Measurements from ENCODE around the gene RPS19.

Gene RPS19

GRCh38 chr19:41902594-41902993 is 42.5 kb downstream of the RPS19 start:
- H3K9me3 ChIP-seq (ENCODE audit: control insufficient read depth, low read length), result no peaks in the 10 kb centered on the region
- WGBS, 2 experiments (ENCODE audit: insufficient coverage in 2 of 2), result 90 to 96% methylated on average over 16 to 17 of the region's 17 CpGs
- no peaks in the 10 kb centered on the region for H3K4me1 ChIP-seq (ENCODE audit: control insufficient read depth, insufficient read depth, low read length, poor library complexity, severe bottlenecking)
- H3K27ac ChIP-seq (ENCODE audit: low read depth, low read length, severe bottlenecking), result no peak overlapping the region
- H3K4me3 ChIP-seq (ENCODE audit: extremely low read depth, insufficient read depth, low read length, poor library complexity, severe bottlenecking), result no peak overlapping the region
- peaks cover 84% of the 10 kb centered on the region for H3K36me3 ChIP-seq (ENCODE audit: control insufficient read depth, insufficient read depth, low read length)

- no peaks in the 10 kb centered on the region for H3K4me1 ChIP-seq (ENCODE audit: control insufficient read depth, insufficient read depth, low read length, poor library complexity, severe bottlenecking)
- no peak overlapping the region for H3K27ac ChIP-seq (ENCODE audit: low read depth, low read length, severe bottlenecking)
- 93 to 96% methylated on average over 14 to 19 of the region's 19 CpGs for WGBS, 2 experiments (ENCODE audit: insufficient coverage in 2 of 2)
- no peaks in the 10 kb centered on the region for H3K9me3 ChIP-seq (ENCODE audit: control insufficient read depth, low read length)
- peaks cover 76% of the 10 kb centered on the region for H3K36me3 ChIP-seq (ENCODE audit: control insufficient read depth, insufficient read depth, low read length)
- H3K4me3 ChIP-seq (ENCODE audit: extremely low read depth, insufficient read depth, low read length, poor library complexity, severe bottlenecking), result no peak overlapping the region
These were observed 43.3 kb downstream of the RPS19 start for GRCh38 chr19:41903193-41903953.

DNA sequence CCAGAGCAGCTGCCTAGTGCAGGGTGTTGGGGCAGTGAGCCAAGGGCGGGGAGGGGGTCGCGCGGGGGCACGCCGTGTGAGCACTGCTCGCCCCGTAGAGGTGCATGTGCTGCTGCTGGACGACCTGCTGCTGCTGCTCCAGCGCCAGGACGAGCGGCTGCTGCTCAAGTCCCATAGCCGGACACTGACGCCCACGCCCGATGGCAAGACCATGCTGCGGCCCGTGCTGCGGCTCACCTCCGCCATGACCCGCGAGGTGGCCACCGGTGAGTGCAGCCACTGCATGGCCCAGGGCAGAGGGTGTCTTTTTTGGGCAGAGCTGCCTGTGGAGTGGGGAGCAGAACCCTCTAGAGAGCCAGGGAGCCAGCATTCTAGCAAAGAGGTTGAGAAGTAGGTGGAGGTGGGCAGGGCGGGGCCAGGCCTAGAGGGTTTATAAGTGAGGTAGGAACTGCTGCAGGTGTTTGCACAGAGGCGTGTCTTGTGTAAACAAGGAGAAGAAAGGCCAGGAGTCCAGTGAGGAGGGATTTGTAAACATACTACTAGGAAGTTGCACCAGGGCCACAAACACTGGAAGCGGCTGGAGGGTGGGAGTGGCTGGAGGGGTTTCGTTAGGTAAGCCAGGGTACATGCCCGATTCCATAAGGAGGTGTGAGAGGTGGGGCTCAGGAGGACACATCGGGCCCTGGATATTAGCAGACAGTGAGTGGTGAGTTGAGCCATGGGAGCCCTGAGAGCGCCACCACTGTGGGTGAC is 44.2 kb downstream of the RPS19 start:
- WGBS, 2 experiments (ENCODE audit: insufficient coverage in 2 of 2), result 91 to 96% methylated on average over 18 to 29 of the region's 30 CpGs
- Histone ChIP-seq H3K9me3 (ENCODE audit: control insufficient read depth, low read length) (no peaks in the 10 kb centered on the region), H3K27ac (ENCODE audit: low read depth, low read length, severe bottlenecking) (no peak overlapping the region), H3K4me1 (ENCODE audit: control insufficient read depth, insufficient read depth, low read length, poor library complexity, severe bottlenecking) (no peaks in the 10 kb centered on the region), H3K36me3 (ENCODE audit: control insufficient read depth, insufficient read depth, low read length) (peaks cover 75% of the 10 kb centered on the region), H3K4me3 (ENCODE audit: extremely low read depth, insufficient read depth, low read length, poor library complexity, severe bottlenecking) (no peak overlapping the region)

- WGBS, 2 experiments (ENCODE audit: insufficient coverage in 2 of 2), result 92 to 96% methylated on average over 17 to 19 of the region's 24 CpGs
- Histone ChIP-seq H3K9me3 (ENCODE audit: control insufficient read depth, low read length) (no peaks in the 10 kb centered on the region), H3K4me1 (ENCODE audit: control insufficient read depth, insufficient read depth, low read length, poor library complexity, severe bottlenecking) (no peaks in the 10 kb centered on the region), H3K4me3 (ENCODE audit: extremely low read depth, insufficient read depth, low read length, poor library complexity, severe bottlenecking) (no peak overlapping the region), H3K36me3 (ENCODE audit: control insufficient read depth, insufficient read depth, low read length) (peaks cover 68% of the 10 kb centered on the region), H3K27ac (ENCODE audit: low read depth, low read length, severe bottlenecking) (no peak overlapping the region)
These were observed 45.4 kb downstream of the RPS19 start for GRCh38 chr19:41905273-41906002.

- no peak overlapping the region for H3K27ac ChIP-seq (ENCODE audit: low read depth, low read length, severe bottlenecking)
- no peak overlapping the region for H3K4me3 ChIP-seq (ENCODE audit: extremely low read depth, insufficient read depth, low read length, poor library complexity, severe bottlenecking)
- no peaks in the 10 kb centered on the region for H3K9me3 ChIP-seq (ENCODE audit: control insufficient read depth, low read length)
- H3K36me3 ChIP-seq (ENCODE audit: control insufficient read depth, insufficient read depth, low read length), result peaks cover 65% of the 10 kb centered on the region
- 80 to 85% methylated on average over 6 of the region's 9 CpGs for WGBS, 2 experiments (ENCODE audit: insufficient coverage in 2 of 2)
- H3K4me1 ChIP-seq (ENCODE audit: control insufficient read depth, insufficient read depth, low read length, poor library complexity, severe bottlenecking), result no peaks in the 10 kb centered on the region
These were observed 46.2 kb downstream of the RPS19 start for GRCh38 chr19:41906271-41906670.

GRCh38 chr19:41906916-41907680 is 47.0 kb downstream of the RPS19 start:
- Histone ChIP-seq H3K4me3 (ENCODE audit: extremely low read depth, insufficient read depth, low read length, poor library complexity, severe bottlenecking) (no peak overlapping the region), H3K9me3 (ENCODE audit: control insufficient read depth, low read length) (no peaks in the 10 kb centered on the region), H3K4me1 (ENCODE audit: control insufficient read depth, insufficient read depth, low read length, poor library complexity, severe bottlenecking) (no peaks in the 10 kb centered on the region), H3K27ac (ENCODE audit: low read depth, low read length, severe bottlenecking) (no peak overlapping the region), H3K36me3 (ENCODE audit: control insufficient read depth, insufficient read depth, low read length) (peaks cover 57% of the 10 kb centered on the region)
- WGBS, 2 experiments (ENCODE audit: insufficient coverage in 2 of 2), result 89 to 98% methylated on average over 7 to 10 of the region's 21 CpGs

DNA sequence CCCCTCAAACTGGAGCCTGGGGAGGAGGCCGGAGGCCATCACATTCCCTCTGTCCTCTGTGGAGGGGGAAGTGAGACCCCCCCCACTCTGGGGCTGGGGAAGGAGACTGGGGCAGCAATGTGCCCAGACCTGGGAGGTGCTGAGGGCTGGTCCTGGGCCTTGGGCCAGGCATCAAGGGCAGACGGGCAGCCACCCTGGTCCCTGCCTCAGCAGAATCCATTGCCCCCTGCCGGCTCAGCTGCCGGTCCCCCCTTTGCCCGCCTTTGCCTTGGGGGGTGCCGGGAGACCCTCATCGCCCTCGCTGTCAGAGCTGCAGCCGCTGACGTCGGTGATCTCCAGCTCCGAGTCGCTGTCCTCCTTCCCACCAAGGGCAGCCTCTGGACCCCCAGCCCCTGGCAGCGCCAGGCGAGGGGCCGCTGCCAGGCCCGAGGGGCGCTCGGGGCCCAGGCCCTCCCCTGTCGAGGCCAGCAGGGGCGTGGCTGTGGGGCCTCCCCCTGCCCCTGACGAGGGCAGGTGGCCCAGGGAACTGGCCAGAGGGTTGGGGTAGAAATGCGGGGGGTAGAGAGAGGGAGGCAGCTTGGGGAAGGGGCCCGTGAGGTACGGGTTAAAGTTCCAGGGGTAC is 48.0 kb downstream of the RPS19 start:
- Histone ChIP-seq H3K27ac (ENCODE audit: low read depth, low read length, severe bottlenecking) (no peak overlapping the region), H3K4me3 (ENCODE audit: extremely low read depth, insufficient read depth, low read length, poor library complexity, severe bottlenecking) (no peak overlapping the region), H3K36me3 (ENCODE audit: control insufficient read depth, insufficient read depth, low read length) (peaks cover 47% of the 10 kb centered on the region), H3K9me3 (ENCODE audit: control insufficient read depth, low read length) (no peaks in the 10 kb centered on the region), H3K4me1 (ENCODE audit: control insufficient read depth, insufficient read depth, low read length, poor library complexity, severe bottlenecking) (no peaks in the 10 kb centered on the region)
- 93 to 94% methylated on average over 13 to 21 of the region's 25 CpGs for WGBS, 2 experiments (ENCODE audit: insufficient coverage in 2 of 2)

DNA sequence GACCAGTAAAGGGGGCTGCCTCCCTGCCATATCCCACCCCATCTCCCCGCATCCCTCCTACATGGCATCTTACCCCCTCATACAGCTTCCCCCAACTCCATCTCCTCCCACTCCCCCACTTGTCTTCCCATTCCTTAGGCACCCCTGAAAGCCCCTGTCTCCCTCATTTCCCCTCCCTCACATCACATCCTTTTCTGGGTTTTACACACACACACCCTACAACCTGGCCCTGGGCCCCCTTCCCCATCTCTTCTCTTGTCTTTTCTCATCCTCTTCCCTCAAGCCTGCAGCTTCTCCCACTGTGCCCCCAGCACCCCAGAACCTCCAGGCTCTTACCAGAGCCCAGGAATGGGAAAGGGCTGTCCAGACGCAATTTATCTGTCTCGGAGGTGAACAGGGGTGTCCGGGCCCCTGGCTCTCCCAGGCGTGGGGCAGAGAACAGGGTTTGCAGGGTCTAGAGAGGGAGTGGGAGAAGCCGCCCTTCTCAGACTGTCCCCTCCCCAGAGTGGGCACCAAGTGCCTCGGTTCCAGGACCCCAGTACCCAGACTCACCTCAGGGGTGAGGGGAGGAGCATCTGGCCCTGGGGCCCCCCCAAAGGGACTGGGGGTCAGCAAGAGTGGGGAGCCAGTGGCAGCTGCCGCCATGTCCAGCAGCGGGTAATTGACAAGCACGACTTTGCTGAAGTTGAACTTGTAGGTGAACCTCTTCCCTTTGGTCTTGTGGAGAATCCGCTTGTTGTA is 48.8 kb downstream of the RPS19 start:
- Histone ChIP-seq H3K9me3 (ENCODE audit: control insufficient read depth, low read length) (no peaks in the 10 kb centered on the region), H3K27ac (ENCODE audit: low read depth, low read length, severe bottlenecking) (no peak overlapping the region), H3K4me3 (ENCODE audit: extremely low read depth, insufficient read depth, low read length, poor library complexity, severe bottlenecking) (no peak overlapping the region), H3K36me3 (ENCODE audit: control insufficient read depth, insufficient read depth, low read length) (peaks cover 39% of the 10 kb centered on the region), H3K4me1 (ENCODE audit: control insufficient read depth, insufficient read depth, low read length, poor library complexity, severe bottlenecking) (no peaks in the 10 kb centered on the region)
- 93 to 94% methylated on average over 9 of the region's 11 CpGs for WGBS, 2 experiments (ENCODE audit: insufficient coverage in 2 of 2)

DNA sequence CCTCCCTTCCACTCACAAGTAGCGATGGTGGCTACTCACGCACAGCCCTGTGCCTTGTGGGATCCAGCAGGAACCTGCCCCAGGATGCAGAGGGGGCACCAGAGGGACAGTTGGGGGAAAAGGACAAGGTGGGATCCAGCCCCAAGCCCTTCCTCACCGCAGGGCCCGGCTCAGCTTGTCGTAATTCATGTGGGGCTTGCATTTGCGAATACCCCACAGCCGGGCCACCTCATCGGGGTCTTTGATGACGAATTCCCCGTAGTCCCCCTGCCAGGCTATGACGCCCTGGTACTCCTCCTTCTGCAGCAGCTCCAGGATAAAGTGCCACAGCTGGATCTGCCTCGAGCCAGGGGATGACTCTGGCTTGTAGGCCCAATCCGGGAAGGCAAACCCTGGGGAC is 49.7 kb downstream of the RPS19 start:
- Histone ChIP-seq H3K4me1 (ENCODE audit: control insufficient read depth, insufficient read depth, low read length, poor library complexity, severe bottlenecking) (no peaks in the 10 kb centered on the region), H3K27ac (ENCODE audit: low read depth, low read length, severe bottlenecking) (no peak overlapping the region), H3K4me3 (ENCODE audit: extremely low read depth, insufficient read depth, low read length, poor library complexity, severe bottlenecking) (no peak overlapping the region), H3K36me3 (ENCODE audit: control insufficient read depth, insufficient read depth, low read length) (peaks cover 32% of the 10 kb centered on the region), H3K9me3 (ENCODE audit: control insufficient read depth, low read length) (no peaks in the 10 kb centered on the region)
- WGBS, 2 experiments (ENCODE audit: insufficient coverage in 2 of 2), result 66 to 71% methylated on average over 12 to 13 of the region's 13 CpGs
